ENCODE measurements around the gene LCAT.
"Not testable (repeated sequence)": the region's sequence is repeated elsewhere in the genome, so short reads cannot be mapped to it uniquely, and the experiment has no call there.

LCAT gene

DNA sequence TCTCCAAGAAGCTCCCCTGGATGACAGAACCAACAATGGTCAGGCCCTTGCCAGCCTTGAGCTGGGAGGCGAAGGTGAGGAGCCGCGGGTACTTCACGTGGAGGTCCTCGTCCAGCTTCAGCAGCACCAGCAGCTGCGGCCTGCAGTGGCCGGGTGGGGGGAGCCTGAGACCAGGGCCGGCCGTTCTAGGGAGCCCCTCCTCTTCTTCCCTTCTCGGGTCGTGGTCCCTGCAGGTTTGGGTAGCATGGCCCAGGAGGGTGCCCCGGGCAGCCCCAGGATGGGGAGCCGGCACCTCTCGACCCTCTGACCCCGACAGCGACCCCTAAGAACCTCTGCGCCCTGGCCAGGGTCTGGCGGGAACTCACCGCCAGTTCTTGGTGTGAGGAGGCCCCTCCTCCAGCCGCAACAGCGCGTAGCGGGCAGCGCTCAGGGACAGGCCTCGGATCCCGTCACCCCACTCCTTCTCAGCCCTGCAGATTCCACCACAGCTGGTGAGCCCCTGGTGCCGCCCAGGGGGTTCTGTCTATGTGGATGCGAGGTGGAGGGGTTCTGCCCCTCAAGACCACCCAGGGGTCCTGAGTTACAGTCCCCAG lies 3.1 kb upstream of the LCAT start:
- no peak for DNase-seq (ENCODE audit: low spot score)

DNA sequence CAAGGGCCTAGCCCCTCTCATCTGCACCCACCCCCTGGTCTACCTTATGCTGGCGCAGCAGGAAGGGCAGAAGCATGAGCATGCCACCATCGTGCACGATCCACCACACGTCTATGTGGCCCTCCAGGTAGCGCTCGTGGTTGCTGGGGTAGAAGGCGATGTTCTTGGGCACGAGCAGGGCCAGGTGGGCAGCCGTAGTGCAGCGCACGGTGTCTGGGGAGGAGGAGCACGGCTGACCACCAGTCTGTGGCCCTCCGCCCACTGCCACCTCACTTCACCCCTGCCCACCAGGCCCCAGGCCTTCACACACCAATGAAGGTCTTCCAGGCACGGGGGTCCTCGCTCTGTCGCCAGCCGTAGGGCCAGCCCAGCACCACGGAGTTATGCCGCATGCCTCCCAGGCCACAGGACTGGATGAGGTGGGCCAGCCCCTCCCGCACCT lies 2.2 kb upstream of the LCAT start:
- DNase-seq (ENCODE audit: low spot score) = no peak

DNA sequence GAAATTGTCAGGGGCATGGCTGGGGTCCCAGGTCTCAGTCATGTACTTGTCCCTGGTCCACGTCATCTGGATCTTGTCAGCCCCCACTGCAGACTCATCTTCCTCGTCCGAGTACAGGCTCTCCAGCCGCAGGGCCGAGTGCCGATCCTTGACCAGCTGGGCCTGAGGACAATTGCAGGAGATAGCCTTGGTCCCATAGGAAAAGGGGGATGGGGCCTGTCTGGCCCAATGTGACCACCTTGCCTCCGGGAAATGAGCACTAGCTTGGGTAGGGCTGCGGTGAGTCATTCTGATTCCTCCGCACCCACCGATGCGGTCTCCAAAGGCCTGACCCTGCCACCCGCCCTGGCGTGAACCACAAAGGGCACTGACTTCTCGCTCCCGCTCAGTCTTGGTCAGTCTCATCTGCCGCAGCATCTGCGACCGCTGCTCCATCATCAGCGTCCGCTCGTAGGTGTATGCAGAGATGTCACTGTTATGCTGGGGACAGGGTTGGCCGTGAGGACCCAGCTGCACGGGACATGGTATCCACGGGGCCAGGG lies 1.5 kb upstream of the LCAT start:
- DNase-seq (ENCODE audit: low spot score) = no peak

DNA sequence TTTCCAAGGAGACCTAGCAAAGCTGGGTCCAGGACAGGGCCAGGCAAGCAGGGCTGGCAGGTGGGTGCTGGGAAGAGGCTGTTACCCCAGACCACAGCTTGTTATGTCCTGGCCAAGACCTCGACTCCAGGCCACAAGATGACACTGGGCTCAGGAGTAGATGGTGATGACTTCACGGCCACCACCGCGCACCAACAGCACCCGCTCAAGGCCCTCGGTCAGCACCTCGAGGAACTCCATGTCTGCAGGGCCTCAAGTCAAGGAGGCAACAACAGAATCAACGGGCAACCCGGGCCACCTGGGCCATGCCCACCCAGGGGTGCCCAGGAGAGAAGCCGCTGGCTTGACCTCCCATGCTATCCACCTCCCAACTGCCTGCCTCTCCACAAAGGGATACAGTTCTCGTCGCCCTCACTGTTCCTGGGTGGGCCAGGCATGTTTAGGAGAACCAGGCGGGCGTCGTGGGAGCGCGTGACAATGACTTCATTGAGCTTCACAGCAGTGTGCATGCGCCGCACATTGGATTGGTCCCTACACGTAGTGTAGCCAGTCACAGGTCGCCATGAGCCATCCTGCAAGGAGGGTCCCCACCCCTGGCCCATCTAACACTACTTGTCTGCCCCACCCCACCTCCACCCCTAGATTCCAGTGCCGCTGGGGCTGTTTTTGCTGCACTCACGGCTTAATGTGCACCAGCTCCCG lies 921 bp upstream of the LCAT start:
- DNase-seq (ENCODE audit: low spot score) = no peak

- DNase-seq (ENCODE audit: low spot score) = no peak
Measured at GRCh38 chr16:67943256-67943618, 683 bp downstream of the LCAT start.

DNA sequence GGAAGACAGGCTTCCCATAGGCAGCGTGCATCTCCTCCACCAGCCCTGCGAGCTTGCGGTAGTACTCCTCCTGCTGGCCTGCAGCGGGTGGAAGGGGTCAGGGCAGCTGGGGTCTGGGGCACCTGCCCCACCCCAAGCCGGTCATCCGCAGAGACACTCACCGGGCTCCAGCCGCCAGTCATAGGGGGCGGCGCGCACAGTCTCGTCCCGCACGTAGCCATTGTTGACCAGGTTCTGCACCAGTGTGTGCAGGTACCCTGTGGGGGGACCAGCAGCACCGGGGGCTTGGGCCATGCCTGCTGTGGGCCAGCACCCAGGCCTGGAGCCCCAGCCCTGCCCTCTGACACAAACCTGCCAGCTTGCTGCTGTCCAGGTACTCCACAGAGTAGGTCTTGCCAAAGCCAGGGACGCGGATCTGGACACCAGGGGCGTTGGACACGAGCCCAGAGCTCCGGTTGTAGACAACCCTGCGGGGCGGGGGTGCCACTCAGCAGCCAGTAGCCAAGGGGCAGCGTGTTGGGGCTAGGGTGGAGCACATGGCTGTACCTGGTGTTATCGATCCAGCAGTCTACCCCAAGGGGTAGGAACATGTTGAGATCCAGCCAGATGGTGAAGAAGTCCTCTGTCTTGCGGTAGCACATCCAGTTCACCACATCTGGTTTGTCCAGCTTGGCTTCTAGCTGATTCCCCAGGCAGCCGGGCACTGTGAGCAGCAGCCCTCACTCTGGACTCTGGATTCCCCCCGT lies 1.2 kb downstream of the LCAT start:
- DNase-seq (ENCODE audit: low spot score) = no peak

DNA sequence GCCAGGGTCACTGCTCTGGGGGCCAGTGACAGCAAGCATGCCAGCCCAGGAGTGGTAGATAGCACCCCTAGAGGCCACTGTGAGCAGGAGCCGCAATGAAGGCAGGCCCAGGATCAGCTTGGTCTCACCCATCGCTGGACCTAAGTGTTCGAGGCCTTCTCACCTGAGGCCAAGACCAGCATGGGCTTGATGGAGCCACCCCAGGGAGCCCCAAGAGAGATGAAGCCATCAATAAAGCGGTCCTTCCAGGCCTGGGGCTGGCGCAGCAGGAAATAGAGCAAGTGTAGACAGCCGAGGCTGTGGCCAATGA lies 1.8 kb downstream of the LCAT start:
- DNase-seq (ENCODE audit: low spot score) = no peak

GRCh38 chr16:67941469-67942199 lies 2.3 kb downstream of the LCAT start:
- no peak for DNase-seq (ENCODE audit: low spot score)

- no peak for DNase-seq (ENCODE audit: low spot score)
Measured at GRCh38 chr16:67940446-67941089, 3.4 kb downstream of the LCAT start.

- DNase-seq (ENCODE audit: low spot score) = no peak
Measured at GRCh38 chr16:67939507-67940445, 4.1 kb downstream of the LCAT start.

- not testable (repeated sequence) for DNase-seq (ENCODE audit: low spot score)
Measured at GRCh38 chr16:67937713-67938112, 6.2 kb downstream of the LCAT start.

DNA sequence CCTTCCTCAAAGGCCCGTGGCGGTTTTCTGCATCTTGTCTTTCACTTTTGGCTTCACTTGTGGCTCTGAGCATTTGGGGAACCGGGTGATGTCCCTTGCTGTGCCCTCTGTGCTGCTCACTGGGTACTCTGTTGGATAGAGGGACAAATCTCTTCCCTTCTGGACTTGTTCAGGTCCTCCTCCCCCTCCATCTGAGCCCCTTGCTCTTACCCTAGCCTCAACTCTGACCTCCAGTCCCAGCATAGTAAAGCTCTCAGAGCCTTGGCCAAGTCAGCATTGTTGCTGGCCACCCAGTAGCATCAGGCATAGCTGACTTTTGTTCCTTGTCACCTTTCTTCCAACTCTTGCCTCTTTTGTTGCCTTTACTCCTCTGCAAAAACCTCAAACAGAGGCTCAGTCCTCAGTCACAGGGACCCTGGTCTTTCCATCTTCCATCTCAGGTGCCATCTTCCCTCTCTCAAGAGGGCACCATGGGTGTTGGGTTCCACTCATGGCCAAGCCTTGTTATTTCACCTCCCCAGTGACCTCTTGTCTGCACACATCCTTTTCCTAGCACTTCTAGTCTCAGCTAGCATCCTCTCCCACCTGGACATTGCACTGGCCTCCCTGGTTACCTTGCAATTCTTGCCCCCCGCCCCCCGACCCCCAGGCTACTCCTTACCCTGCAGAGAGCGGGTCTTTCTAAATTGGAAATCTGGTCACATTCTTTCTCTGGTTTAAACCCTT lies 6.9 kb downstream of the LCAT start:
- no peak for DNase-seq (ENCODE audit: low spot score)

DNA sequence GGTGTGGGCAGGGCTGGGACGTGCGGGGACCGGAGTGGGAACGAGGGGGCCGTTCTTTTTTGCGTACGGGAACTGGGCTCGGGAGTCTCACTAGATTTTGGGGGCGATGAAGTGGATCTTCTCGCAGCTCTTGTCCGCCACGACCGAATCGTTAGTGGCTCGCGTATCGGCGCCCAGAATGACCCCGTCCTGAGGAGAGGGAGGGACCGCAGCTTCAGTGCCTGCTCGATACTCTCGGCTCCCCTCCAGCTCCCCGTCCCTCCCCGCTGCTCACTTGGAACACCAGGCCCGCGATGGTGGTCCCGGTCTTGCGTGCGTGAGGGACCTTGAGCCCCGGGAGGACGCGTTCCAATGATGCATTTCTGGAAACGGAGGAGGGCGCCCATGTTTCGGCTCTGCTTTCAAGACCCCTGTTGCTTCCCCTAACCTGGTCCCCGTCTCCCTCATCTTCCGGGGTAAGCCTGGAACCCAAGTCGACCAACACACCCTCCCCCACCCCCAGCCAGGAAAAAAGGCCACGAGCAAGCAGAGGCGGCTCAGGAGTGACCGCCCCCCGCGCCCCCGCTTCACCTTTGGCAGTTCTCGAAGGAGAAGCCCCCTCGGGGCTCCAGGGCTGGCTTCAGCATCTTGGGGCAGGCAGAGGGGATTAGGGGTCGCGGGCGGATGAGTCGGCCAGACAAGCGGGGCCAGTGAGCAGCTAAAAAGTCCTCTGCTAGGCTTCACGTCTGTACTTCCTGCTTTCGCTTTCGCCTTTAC lies 7.6 kb downstream of the LCAT start, which contains the start of gene PSMB10:
PSMB10 (minus strand) TSS at position 727 of the 756 bp plus-strand sequence; CDS start at position 626, 101 bp downstream.
- DNase-seq (ENCODE audit: low spot score) = peak; percentile 57

- DNase-seq (ENCODE audit: low spot score) = peak; percentile 96
Measured at GRCh38 chr16:67935402-67936123, 8.4 kb downstream of the LCAT start.

GRCh38 chr16:67935101-67935401 lies 8.9 kb downstream of the LCAT start:
- DNase-seq (ENCODE audit: low spot score) = no peak

DNA sequence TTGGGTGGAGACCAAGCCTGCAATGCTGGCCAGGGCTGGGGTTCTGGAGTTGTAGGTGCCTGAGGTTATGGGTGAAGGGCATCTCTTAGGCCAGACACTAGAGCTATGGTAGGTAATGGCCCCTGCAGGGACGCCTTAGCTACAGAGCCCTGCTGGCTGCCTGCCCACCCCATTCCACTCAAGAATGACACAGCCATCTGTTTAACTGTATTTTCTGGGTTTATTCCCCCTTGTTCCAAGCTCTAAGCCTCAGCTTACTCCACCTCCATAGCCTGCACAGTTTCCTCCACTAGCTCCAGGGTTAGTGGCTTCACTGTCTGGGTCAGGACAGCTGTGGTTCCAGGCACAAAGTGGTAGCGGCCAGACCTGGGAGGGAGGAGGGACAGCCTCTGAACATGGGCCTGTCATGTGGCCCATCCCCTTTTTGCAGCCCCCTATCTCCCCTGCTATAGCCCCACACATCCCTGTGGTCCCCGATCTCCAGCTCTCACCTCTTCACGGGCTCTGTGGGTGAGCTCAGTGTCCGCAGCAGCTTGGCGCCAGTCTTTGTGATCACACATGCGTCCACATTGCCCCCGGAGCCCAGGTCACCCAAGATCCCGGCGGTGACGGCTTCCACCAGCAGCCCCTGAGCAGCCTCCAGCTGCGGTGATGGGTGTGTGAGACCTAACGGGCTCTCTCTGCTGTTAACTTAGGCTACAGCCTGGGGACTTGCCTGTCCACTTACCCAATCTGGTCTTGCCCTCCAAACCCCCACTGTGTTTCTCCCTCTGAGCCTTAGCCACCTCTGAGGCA lies 9.4 kb downstream of the LCAT start:
- DNase-seq (ENCODE audit: low spot score) = no peak

GRCh38 chr16:67933805-67934204 lies 10.1 kb downstream of the LCAT start:
- DNase-seq (ENCODE audit: low spot score) = no peak

- DNase-seq (ENCODE audit: low spot score) = no peak
Measured at GRCh38 chr16:67932462-67932840, 11.5 kb downstream of the LCAT start.

Measured in putamen (tissue), 1 donor.